ENCODE data around the gene PPARA.
A peak's percentile ranks its signal among the peaks of the same experiment; 100 is the strongest.

The PPARA gene

GRCh38 chr22:46240073-46240472, 89.7 kb downstream of the PPARA start:
- no peak for TF ChIP-seq CTCF (conservative IDR thresholded peaks at IDR 0.05; ENCODE audit: low read depth)
- no peak for DNase-seq (ENCODE audit: low spot score)
- POLR2A ChIA-PET (ENCODE audit: low non-redundant PET): no interaction called here
- CTCF ChIA-PET: no interaction called here
- H3K27ac ChIP-seq: no peak overlapping the region

- no peak for DNase-seq (ENCODE audit: low spot score)
- H3K27ac ChIP-seq: no peak overlapping the region
- CTCF ChIA-PET: no interaction called here
- POLR2A ChIA-PET (ENCODE audit: low non-redundant PET): no interaction called here
- TF ChIP-seq CTCF (conservative IDR thresholded peaks at IDR 0.05; ENCODE audit: low read depth): no peak
Observed at GRCh38 chr22:46240506-46240905, 90.2 kb downstream of the PPARA start.

- no peak for TF ChIP-seq CTCF (conservative IDR thresholded peaks at IDR 0.05; ENCODE audit: low read depth)
- CTCF ChIA-PET: no interaction called here
- no peak for DNase-seq (ENCODE audit: low spot score)
- H3K27ac ChIP-seq: no peak overlapping the region
- POLR2A ChIA-PET (ENCODE audit: low non-redundant PET): no interaction called here
Observed at GRCh38 chr22:46240907-46241306, 90.6 kb downstream of the PPARA start.

GRCh38 chr22:46241396-46242007, 91.2 kb downstream of the PPARA start:
- ChIA-PET CTCF (no interaction called here), POLR2A (ENCODE audit: low non-redundant PET) (no interaction called here)
- no peak for TF ChIP-seq CTCF (conservative IDR thresholded peaks at IDR 0.05; ENCODE audit: low read depth)
- no peak for DNase-seq (ENCODE audit: low spot score)
- no peak overlapping the region for H3K27ac ChIP-seq

- DNase-seq (ENCODE audit: low spot score): no peak
- POLR2A ChIA-PET (ENCODE audit: low non-redundant PET): no interaction called here
- no peak for TF ChIP-seq CTCF (conservative IDR thresholded peaks at IDR 0.05; ENCODE audit: low read depth)
- H3K27ac ChIP-seq: no peak overlapping the region
- CTCF ChIA-PET: no interaction called here
Observed at GRCh38 chr22:46242076-46242475, 91.8 kb downstream of the PPARA start.

GRCh38 chr22:46244771-46245170, 94.4 kb downstream of the PPARA start:
- CTCF ChIA-PET: no interaction called here
- H3K27ac ChIP-seq: peak overlapping the region; percentile 3; the same call in 1 of the 2 replicates

More at GRCh38 chr22:46244771-46245170, 94.4 kb downstream of the PPARA start:
- POLR2A ChIA-PET (ENCODE audit: low non-redundant PET): no interaction called here
- DNase-seq (ENCODE audit: low spot score): no peak
- no peak for TF ChIP-seq CTCF (conservative IDR thresholded peaks at IDR 0.05; ENCODE audit: low read depth)
